H1 (cell line): ENCODE measurements around the gene MYBPH. TPM values are rescaled to one million over a fixed set of nuclear protein-coding genes. Genes with fewer than 3 reads are reported as not detected.

Experiments used
- CBX5 ChIP-seq: fragments of 300-800, 300-1000 bp; sonication (generic); IDR thresholded peaks from 2 replicates; pipeline ENCODE4 v1.7.1; 2016; ENCODE audit warnings: antibody characterized with exemption, low read length, low read depth
- CHD2 ChIP-seq: IDR thresholded peaks from 2 replicates; pipeline ENCODE4 v1.6.1; 2012; ENCODE audit warnings: low read length, improper control_type of control experiment
- GTF2F1 ChIP-seq: IDR thresholded peaks from 2 replicates; pipeline ENCODE4 v1.6.1; 2012; ENCODE audit warnings: low read depth, low read length, improper control_type of control experiment, borderline replicate concordance
- MAFK ChIP-seq: IDR thresholded peaks from 2 replicates; pipeline ENCODE4 v1.6.1; 2012; ENCODE audit warnings: low read depth, mild to moderate bottlenecking, improper control_type of control experiment, low read length
- NANOG ChIP-seq: IDR thresholded peaks from 2 replicates; pipeline ENCODE4 v1.6.1; 2011; ENCODE audit warnings: low read length, low read depth, mild to moderate bottlenecking, inconsistent platforms; ENCODE audit not compliant: insufficient read depth, poor library complexity, severe bottlenecking
- SP1 ChIP-seq: IDR thresholded peaks from 2 replicates; pipeline ENCODE4 v1.6.1; 2011; ENCODE audit warnings: low read depth, low read length
- TAF1 ChIP-seq: IDR thresholded peaks from 2 replicates; pipeline ENCODE4 v1.6.1; 2011; ENCODE audit warnings: mild to moderate bottlenecking, low read depth, low read length
- TBP ChIP-seq: IDR thresholded peaks from 2 replicates; pipeline ENCODE4 v1.6.1; 2011; ENCODE audit warnings: low read depth, low read length, improper control_type of control experiment
- YY1 ChIP-seq: IDR thresholded peaks from 2 replicates; pipeline ENCODE4 v1.6.1; 2011; ENCODE audit warnings: low read depth, mild to moderate bottlenecking, low read length
- polyA plus RNA-seq, 7 experiments: library from polyadenylated mRNA; depleted of rRNA in 3 of 7; stranded (reverse) in 5 of 7; unstranded in 2 of 7; fragments of >200 nt in 5 of 7; fragments of 200-250 nt in 2 of 7; gene quantifications; 1 replicate in 5 of 7; 2 replicates in 1 of 7; 4 replicates in 1 of 7; pipeline versions ENCODE4 v1.2.1 to v1.2.3, GENCODE V29; 2011 to 2013; ENCODE audit warnings: missing spikeins in 2 of 7, mixed read lengths in 2 of 7
- total RNA-seq: library from RNA; stranded (reverse); fragmentation: NEBNext Ultra II Directional; extraction: Animal tissue kit (Norgen Biotek cat#: 25700); gene quantifications from 2 replicates; pipeline ENCODE4 v1.2.1, GENCODE V29; 2021
- TF ChIP-seq, protein P1 (sequence below): IDR thresholded peaks from 2 replicates; pipeline ENCODE4 v1.6.1; 2012; ENCODE audit warnings: inconsistent platforms
- TF ChIP-seq, protein P2 (sequence below): IDR thresholded peaks from 2 replicates; pipeline ENCODE4 v1.6.1; 2012; ENCODE audit warnings: inconsistent platforms

MYBPH gene
- total and polyA plus RNA-seq, 2 of the 8 experiments (the other 6 are each of a cell fraction or from before 2014, with no cell fraction given) = not detected

DNA sequence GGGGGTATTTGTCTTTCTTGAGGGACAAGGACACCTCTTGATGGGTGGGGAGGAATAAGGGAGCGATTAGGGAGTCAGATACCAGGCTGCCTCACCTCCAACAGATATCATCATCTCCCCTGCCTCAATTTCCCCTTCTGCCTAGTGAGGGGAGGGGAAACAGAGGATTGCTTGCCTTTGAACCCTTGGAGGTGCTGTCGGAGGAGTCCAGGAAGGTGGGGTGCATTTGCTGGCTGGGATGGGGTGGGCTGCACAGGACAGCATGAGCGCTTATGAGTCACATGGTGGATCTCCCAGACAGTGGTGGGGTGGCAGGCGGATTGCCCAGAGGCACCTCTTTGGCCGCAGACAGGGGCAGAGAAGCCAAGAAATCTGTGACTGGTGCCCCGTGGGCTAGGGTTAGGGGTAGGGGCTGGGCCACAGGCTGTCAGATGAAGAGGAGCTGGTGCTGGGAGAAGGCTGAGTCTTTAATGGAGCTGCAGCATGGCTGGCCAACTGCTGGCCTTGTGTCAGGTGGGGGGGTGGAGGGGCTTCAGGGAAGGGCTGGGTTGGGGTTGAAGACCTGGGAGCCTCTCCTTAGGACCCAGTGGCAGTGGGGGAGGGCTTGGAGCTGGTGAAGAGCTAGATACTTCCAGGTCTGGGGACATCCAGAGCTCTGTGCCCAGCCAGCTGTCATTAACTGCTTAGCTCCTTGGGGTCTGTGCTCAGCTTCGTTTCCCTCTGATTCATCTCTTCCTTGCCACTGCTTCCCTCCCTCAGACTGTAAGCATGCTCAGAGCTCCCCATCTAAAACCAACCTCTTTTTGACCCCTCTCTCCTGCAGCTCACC is 55.1 kb downstream of the MYBPH start (continued):
- TF ChIP-seq NANOG (no peak), SP1 (no peak), CHD2 (no peak), YY1 (no peak), CBX5 (no peak), TAF1 (no peak), TBP (no peak), MAFK (no peak), GTF2F1 (no peak)
- TF ChIP-seq, protein P1, sequence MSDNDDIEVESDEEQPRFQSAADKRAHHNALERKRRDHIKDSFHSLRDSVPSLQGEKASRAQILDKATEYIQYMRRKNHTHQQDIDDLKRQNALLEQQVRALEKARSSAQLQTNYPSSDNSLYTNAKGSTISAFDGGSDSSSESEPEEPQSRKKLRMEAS = no peak
- TF ChIP-seq, protein P2, sequence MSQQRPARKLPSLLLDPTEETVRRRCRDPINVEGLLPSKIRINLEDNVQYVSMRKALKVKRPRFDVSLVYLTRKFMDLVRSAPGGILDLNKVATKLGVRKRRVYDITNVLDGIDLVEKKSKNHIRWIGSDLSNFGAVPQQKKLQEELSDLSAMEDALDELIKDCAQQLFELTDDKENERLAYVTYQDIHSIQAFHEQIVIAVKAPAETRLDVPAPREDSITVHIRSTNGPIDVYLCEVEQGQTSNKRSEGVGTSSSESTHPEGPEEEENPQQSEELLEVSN = no peak

Other genes starting within 250 kb of the MYBPH start
- gene KLHL12, start 248.6 kb downstream of the MYBPH start, total RNA-seq = 29.9 and 33.3 TPM in 2 replicates
- 22.3 and 27.2 TPM in 2 replicates for gene KLHL12, start 248.6 kb downstream of the MYBPH start, polyA plus RNA-seq (2011; rRNA removed)
- 69.2 and 69.8 TPM in 2 replicates for gene ADIPOR1, start 217.5 kb downstream of the MYBPH start, total RNA-seq
- 92.0 and 118 TPM in 2 replicates for gene ADIPOR1, start 217.5 kb downstream of the MYBPH start, polyA plus RNA-seq (2011; rRNA removed)
- gene CYB5R1, start 208.6 kb downstream of the MYBPH start, total RNA-seq = 14.3 and 17.1 TPM in 2 replicates
- 11.9 and 14.3 TPM in 2 replicates for gene CYB5R1, start 208.6 kb downstream of the MYBPH start, polyA plus RNA-seq (2011; rRNA removed)
- 107 TPM in 2 replicates for gene TMEM183A, start 168.5 kb downstream of the MYBPH start, total RNA-seq
- gene TMEM183A, start 168.5 kb downstream of the MYBPH start, polyA plus RNA-seq (2011; rRNA removed) = 160 and 173 TPM in 2 replicates
- gene PPFIA4, start 149.3 kb downstream of the MYBPH start, total RNA-seq = 7.0 and 9.9 TPM in 2 replicates
- 9.0 and 12.5 TPM in 2 replicates for gene PPFIA4, start 149.3 kb downstream of the MYBPH start, polyA plus RNA-seq (2011; rRNA removed)
- not detected in 2 replicates for gene MYOG, start 89.8 kb downstream of the MYBPH start, total RNA-seq
- not detected in 2 replicates for gene MYOG, start 89.8 kb downstream of the MYBPH start, polyA plus RNA-seq (2011; rRNA removed)
- 3.3 and 3.5 TPM in 2 replicates for gene ADORA1, start 48.1 kb downstream of the MYBPH start, total RNA-seq
- 6.7 and 12.2 TPM in 2 replicates for gene ADORA1, start 48.1 kb downstream of the MYBPH start, polyA plus RNA-seq (2011; rRNA removed)
- not detected in 2 replicates for gene CHI3L1, start 10.9 kb upstream of the MYBPH start, total RNA-seq
- 0.57 and 1.0 TPM in 2 replicates for gene CHI3L1, start 10.9 kb upstream of the MYBPH start, polyA plus RNA-seq (2011; rRNA removed)
- gene CHIT1, start 53.8 kb upstream of the MYBPH start, total RNA-seq = not detected in 2 replicates
- not detected in 2 replicates for gene CHIT1, start 53.8 kb upstream of the MYBPH start, polyA plus RNA-seq (2011; rRNA removed)
- gene BTG2, start 129.7 kb upstream of the MYBPH start, total RNA-seq = 4.1 and 4.8 TPM in 2 replicates
- 11.0 and 15.1 TPM in 2 replicates for gene BTG2, start 129.7 kb upstream of the MYBPH start, polyA plus RNA-seq (2011; rRNA removed)
- 0.27 and 0.32 TPM in 2 replicates for gene FMOD, start 175.3 kb upstream of the MYBPH start, total RNA-seq
- gene FMOD, start 175.3 kb upstream of the MYBPH start, polyA plus RNA-seq (2011; rRNA removed) = 0.17 and 0.20 TPM in 2 replicates